NCI-H146 (cell line): ENCODE data around the gene RNF167.
A peak's percentile ranks its signal among the peaks of the same experiment; 100 is the strongest.

Source experiments
- DNase-seq: peaks from one replicate; lab custom pipeline; 2025; lab: John Stamatoyannopoulos, UW

RNF167 gene

DNA sequence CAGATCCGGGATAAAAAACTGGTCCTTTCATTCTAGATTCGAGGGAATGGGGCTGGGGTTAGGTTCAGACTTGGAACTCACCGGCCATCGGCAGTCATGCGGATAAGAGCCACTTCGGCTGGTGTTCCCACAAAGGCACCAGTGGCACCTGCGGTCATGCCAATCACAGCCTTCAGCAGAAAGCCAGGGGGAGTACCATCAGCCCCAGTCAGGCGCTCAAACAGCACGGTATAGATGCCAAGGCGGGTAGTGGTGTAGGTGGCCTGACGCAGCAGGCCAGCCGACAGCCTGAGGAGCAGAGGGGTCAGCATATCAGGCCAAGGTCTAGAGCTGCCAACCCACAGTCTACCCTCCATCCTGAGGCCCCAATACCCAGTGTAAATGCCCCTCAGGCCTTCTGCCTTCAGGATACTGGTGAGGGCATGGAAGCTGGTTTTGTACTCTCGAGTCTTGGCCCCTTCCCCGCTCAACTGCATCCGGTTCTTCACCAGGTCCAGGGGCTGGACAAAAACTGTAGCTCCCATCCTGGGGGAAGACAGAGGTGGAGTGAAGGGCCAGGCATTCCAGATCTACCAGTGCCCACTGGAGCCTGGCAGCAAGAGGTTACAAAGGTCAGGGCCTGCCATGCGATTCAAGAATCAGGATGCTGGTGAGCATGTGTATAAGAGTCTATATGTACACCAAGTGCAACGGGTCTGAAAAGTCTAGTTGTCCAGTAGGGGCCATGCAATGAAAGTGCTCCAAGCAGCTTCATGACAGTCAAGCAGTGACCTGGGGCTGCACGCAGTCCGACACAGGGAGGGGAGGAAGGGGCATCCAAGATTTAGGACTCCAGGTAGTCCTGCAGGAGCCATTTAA, 1.2 kb upstream of the RNF167 start:
- peak; percentile 33 for DNase-seq

DNA sequence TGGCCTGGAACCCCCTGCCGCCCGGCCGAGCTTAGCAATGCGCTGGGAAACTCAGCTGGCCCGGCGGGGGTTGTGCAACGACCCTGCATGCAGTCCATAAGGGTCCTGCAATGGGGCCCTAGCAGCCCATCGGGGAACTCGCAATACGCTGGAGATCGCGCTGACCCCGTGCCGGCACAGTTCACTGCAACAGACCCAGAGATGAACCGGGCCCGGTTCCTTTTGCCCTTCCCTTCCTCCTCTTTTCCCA, 597 bp upstream of the RNF167 start:
- no peak for DNase-seq

DNA sequence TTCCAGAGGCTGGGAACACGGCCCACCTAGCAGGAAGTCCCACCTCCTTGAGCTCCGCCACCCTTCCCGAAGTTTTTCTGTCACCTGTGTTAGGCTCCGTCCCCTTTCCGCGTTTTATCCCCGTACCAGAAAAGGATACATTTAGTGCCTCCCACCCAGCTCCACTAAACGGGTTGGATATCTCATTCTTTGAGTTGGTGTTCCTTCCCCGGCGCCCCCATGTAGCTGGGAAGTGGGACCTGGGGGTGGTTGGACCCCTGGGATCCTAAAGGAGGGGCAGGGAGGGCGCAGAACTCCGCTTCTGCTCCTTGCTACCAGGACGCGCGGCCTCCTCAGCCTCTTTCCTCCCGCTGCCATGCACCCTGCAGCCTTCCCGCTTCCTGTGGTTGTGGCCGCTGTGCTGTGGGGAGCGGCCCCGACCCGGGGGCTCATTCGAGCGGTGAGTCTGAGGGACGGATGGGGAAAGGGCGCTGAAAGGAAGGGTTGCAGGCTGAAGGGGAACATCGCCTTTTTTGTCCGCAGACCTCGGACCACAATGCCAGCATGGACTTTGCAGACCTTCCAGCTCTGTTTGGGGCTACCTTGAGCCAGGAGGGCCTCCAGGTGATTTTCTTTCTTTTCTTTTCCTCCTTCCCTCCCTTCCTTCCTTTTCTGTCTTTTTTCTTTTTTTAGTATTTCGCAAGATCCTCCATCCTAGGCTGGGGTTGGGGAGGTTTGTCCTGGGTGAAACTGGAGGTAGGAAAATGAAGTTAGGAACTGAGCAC, 669 bp downstream of the RNF167 start:
- DNase-seq = no peak

DNA sequence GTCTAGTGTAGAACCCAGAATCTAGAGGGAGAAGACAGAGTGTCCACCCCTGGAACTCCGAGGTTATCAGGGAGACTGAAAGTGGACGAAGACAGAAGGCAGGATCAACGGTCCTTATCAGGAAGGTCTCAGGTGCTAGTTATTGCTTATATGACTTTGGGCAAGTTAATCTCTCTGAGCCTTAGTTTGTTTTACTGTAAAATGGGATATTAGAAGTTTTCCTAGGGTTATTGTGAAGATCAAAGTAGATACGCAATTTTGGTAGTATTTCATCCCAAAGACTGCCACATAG, 1.2 kb downstream of the RNF167 start:
- DNase-seq = no peak

DNA sequence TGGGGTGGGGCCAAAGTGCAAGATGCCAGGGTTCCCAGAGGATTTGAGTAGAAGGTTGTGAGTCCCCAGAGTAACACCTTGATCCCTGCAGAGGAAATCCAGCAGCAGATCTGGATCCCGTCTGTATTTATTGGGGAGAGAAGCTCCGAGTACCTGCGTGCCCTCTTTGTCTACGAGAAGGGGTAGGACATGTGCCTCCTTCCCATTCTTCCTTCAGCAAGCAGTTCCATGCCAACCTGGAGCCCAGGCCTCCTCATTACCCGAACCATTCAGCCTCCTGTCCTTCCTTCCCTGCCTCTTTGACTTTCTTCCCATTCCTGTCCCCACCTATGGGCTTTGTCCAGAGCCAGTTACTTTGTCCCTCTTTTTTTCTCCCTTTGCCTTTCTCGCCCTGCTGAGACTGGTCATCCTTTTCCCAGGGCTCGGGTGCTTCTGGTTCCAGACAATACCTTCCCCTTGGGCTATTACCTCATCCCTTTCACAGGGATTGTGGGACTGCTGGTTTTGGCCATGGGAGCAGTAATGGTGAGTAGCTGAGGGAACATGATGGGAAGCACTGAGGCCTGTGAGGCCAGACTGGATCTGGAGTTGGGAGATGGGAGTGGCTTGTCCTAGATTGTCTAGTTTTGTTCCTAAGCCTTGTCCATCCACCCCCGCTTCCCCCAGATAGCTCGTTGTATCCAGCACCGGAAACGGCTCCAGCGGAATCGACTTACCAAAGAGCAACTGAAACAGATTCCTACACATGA, 2.9 kb downstream of the RNF167 start:
- no peak for DNase-seq

DNA sequence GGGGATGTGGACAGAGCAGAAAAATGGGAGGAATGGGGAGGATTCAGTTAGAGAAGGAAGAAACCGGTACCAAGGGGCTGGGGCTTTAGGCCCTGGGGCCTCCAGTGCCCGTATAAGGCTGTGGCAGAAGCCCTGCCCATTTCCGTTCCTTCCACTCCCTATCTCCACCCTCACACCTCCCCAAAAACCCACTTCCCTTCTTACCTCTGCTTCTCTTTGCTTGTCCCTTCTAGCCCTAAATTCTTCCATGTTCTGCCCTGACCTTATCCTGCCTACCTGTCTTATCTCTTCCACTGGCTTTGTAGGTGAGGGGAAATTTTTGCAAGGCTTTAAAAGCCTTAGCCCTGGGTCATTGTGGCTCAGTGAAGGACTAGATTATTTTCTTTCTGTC, 4.1 kb downstream of the RNF167 start:
- DNase-seq = no peak

DNA sequence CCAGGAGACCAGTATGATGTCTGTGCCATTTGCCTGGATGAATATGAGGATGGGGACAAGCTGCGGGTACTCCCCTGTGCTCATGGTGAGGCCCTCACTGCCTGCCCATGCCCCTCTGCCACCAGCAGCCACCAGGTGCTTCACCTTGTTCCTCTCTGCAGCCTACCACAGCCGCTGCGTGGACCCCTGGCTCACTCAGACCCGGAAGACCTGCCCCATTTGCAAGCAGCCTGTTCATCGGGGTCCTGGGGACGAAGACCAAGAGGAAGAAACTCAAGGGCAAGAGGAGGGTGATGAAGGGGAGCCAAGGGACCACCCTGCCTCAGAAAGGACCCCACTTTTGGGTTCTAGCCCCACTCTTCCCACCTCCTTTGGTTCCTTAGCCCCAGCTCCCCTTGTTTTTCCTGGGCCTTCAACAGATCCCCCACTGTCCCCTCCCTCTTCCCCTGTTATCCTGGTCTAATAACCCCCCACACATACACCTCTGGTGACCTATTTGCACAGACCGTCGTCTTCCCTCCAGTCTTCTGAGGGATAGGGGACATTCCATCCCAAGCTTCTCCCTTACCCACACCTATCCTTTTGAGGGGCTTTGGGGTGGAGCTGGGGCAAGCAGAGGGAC, 4.6 kb downstream of the RNF167 start:
- no peak for DNase-seq

DNA sequence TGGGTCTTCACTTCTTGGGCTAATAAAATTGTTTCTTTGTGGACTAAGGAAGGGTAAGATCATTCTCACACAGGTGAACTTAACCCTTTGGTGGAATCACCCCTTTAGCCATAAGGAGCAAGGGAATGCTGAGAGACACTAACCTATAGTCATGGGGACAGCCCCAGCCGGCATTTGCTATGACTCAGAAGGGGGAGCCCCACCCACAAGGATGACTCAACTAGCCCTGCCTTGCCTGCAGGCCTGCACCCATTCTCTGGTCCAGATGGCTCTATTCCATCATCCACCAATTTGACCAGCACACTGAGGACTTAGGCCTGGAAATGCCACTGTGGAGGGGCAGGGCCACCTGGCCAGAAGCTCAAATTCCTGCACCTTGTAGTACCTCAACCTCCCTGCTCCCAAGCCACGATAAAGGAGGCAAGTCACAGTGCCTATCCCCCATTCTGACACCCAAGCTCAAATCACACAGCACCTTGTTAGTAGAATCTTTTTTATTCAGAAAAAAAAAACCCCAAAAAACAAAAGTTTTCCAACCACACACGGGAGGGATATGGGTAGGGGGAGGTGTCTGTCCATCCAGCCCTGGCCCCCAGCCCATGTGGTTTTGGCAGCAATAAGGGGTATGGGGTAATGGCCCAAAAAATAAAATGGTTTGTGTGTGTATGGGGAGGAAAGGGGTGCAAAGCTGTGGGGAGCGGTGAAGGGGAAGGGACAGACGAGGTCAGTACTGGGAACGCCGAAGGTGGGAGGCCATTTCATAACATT, 5.3 kb downstream of the RNF167 start:
- no peak for DNase-seq

DNA sequence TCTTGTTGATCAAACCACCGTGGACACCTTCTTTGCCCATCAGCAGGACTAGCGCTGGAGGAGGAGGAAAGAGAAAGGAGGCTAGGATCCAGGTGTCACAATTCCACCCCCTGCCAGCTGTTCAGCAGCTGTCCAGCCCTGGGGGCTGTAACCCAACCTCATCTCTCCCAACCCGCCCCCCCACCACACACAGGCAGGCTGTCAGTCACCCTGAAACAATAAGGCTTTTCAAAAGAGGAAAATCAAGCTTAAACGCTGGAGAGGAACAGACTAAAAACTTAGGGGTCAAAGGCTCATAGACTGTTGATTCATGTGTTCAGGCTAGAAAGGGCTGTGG, 5.8 kb downstream of the RNF167 start:
- no peak for DNase-seq

DNA sequence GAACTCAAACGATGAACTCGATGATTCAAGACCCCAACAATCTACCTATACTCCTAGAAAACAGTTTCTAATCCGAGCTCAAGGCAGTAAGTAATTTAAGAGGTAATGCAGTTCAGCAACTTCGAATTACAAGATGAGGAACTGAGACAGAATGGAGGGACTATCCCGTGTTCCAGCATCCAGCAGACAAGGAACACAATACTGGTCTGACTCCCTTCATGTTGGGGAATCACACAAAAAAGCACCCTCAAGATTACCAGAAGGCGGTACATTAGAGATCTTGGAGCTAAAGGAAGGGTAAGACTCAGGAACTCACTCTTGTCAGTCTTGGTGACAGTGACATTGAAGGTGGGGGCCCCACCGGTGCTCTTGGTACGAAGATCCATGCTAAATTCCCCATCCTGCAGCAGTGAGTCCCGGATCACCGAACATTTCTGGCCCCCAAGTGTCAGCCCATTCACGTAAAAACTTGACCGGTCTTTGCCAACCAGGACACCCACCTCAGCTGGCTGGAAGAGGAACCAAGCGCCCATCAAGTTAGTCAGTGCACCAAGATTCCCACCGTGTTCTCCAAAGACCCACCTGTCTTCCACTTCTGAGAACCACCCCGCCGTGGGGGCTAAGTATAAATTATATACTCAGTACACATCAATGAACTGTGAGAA, 6.4 kb downstream of the RNF167 start:
- DNase-seq = no peak

DNA sequence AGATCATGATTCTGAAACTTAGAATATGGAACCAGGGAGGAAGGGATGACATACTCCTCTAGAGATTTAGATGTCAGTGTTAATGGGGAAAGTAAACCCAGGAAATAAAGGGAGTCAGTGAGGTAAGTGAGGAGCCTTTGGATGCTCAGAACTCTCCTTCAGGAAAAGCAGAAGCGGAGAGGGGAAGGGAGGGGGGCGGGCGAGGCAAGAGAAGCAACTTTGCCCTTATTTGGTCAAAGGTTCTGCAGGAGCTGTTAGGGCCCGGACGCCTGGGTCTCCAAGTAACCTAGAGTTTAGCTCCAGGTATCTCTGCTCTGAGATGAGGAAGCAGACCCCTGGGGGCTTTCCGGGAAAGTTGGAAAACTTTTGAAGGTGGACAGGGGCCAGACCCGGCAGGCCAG, 6.9 kb downstream of the RNF167 start:
- DNase-seq = peak; percentile 42

DNA sequence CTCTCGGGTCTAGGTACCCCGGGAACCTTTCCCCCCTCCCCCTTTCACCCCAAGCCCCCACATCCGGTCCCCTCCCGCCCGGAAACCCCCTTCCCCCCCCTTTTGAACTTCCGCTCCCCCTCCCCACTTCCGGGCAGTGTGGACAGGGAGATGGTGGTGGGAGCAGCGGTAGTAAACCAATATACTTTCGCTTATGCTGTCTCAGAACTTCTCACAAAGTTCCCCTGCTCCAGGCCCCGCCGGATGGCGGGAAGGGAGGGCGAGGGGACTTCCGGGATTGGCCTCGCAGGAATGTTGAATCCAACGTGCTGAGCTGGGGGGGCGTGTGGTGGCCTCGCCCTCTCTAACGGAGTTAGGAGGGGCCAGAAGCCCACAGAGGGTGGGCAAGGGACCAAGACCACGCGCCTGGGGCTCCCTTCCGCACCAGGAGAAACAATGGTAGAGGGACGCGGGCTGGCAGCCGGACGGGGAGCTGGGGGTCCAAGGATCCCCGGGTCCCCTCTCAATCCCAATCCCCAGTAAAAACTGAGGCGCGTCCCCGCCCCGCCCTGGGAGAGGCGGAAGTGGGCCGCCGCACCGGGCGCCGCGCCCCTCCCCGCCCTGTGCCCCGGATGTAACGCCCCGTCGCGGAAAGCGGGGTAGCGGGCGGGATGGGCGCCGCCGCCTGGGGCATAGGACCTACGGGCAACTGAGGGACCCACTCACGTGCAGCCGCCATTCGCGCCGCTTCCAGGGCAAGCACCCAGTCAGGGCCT, 7.5 kb downstream of the RNF167 start:
- peak; percentile 50 for DNase-seq

DNA sequence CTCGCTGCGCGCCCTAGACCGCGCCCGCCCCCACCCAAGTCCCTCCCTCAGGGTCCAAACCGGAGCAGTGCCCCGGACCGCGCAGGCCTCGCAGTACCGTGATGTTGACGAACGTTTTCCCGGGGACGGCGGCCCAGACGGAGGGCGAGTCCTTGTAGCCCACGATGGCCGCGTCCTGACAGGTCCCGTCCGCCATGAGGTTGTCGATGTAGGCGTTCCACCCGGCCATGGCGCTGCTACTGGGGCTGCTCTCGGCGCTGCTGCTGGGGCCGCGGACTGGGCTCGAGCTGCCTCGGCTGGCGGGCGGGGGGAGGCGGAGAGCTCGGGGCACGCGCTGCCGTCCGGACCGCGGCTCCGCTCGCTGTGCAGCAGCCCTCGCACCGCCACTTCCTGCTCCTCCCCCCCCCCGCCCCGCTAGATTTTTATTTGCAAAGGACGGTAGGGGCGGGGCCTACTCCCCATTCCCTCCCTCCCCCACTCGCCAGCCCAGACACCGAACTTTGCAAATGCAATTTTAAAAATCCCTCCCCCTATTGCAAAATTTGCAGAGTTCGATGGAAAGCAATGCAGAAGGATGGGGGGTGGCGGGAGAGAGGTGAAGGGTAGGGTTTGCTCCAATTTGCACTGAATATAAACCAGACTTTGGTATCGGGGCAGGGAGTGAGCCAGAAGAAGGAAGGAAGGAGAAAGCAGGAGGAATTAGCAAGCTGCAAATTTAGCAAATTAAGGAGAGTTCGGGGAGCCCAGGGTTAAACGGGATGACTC, 8.3 kb downstream of the RNF167 start, which contains the start of gene PFN1:
PFN1 (minus strand) TSS at position 365 of the 765 bp plus-strand sequence; CDS start at position 229, 136 bp downstream.
- peak; percentile 90 for DNase-seq

DNA sequence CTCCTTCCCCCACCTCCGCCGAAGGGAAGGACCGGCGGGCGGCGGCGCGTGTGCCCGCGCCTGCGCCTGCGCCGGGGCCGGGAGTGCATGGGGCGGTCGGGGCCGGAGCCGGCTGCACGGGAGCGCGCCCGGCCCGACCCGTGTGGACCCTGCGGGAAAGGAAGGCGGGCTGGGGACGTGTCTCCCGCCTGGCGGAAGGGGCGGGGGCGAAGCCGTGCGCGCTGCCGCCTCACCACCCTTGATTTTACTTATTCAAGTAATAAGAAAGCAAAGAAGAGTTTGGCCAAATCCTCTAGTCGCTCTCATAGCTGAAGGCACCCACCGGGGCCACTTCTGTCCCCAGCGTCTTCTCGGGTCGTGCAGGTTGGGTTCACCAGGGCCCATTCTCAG, 8.9 kb downstream of the RNF167 start:
- peak; percentile 87 for DNase-seq

DNA sequence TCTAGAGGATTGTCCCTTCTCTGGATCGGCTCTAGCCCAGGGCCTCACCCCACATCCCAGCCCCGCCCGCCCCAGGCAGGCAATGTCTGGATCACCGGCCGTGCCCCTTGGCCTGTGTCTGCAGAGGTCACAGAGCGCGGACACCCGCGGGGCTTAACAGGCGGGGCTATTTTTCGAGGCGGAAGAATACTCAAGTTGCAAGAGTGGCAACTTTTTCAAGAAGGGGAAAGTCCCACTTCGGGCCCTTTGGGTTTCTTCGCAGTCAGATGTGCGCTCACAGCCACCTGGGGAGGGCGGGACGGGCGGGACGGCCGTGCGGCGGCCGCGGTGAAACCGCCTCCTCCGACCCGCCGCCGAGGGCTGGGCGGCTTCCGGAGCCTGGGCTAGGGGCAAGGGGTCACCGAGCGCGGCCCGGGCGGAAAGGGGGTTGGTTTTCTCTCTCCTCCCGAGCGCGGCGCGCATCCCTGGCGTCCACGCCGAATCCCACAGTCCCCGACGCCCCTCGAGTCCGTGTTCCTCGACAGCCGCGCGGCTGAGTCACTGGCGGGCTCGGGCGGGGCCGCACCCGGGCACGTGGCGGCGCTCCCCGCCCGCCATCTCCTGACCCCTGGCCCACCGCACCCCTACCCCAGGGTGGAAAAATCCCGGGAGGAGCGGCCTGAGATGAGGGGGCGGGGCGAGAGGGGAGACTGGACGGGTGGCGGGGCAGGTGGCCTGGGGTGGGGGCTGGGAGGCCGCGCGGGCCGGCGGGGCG, 9.4 kb downstream of the RNF167 start:
- peak; percentile 82 for DNase-seq

DNA sequence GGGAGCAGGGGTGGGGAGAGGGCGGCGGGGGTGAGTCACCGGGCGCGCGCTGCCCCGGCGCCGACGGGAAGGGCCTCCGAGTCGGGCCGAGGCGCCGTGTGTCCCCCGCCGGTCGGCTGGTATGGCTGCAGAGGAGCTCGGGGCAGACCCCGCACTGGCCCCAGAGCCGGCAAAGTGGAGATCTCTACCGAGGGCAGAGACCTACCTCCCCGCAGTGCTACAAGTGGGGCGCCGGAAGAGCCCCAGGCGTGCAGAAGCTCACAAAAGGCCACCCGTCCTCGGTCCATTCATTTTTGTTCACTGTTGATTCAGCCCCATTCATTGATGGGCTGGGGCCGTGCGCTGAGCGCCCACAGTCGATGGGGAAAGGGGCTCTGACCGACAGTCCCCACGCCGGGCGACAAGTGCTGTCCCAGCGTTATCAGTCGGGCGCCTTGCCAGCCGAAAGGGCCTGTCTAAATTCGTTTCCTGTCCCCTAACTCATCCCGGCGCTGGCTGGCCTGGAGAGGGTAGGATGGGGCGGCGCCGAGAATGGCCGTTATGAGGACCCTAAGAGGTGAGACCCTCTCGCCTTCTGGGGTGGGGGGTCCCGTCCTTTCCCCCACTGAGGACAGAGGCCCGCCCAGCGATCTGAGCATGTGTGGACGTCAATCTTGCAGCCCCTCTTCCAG, 10.1 kb downstream of the RNF167 start:
- peak; percentile 69 for DNase-seq

DNA sequence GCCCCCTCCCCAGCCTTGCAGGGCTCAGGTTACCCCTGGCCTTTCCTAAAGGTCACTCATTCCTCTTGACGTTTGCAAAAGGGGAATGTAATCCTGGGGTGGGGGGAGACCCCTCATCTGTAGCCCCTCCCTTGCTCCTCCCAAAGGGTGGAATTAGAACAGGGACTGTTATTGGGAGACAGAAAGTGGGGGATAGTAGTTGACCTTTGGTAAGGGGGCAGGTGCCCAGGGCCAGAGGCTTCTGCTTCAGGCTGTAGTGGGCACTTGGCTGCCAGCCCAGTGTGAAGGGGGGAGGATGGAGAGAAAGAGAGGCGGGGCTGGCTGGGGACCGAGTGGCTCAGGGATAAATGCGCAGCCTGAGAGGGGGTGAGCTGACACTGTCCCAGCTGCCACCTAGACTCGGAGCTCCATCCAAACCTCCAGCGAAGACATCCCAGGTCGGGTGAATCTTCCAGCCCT, 10.7 kb downstream of the RNF167 start, which contains the start of gene ENO3:
ENO3 (plus strand) TSS at position 374 of the 459 bp plus-strand sequence. CDS start 711 bp downstream, outside the sequence.
- DNase-seq = peak; percentile 42

DNA sequence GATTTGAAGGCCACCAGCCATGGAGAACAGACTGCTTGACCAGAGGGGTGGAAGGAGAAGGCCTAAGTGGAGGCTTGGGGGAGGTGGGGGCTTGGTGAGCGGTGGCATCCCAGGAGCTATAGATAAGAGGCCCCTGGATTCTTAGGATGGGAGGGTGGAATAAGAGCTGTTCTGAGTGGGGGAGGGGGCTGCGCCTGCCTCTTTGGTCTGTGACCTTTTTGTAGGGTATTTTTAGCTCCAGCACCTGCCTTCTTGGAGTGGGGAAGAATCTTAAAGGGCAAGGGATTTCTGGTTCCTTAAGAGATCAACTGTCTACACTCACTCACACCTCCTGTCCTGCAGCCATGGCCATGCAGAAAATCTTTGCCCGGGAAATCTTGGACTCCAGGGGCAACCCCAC, 11.4 kb downstream of the RNF167 start:
- no peak for DNase-seq
